Mammary epithelial cell (primary cell): Measurements from ENCODE around the gene QPCT.

Experiments
- CTCF ChIP-seq, 2 donors: IDR thresholded peaks in 1 of 2; conservative IDR thresholded peaks in 1 of 2; 2 replicates each; pipeline ENCODE4 v1.5.1; 2011 to 2012; ENCODE audit warnings: inconsistent platforms in 2 of 2, low read length in 2 of 2, mild to moderate bottlenecking in 2 of 2, control low read depth in 1 of 2, low read depth in 1 of 2; ENCODE audit not compliant: insufficient read depth in 1 of 2; ENCODE audit errors: extremely low read depth in 1 of 2
- EZH2 ChIP-seq: IDR thresholded peaks from 2 replicates; pipeline ENCODE4 v1.6.1; 2012; ENCODE audit warnings: low read length, inconsistent platforms, borderline replicate concordance

GRCh38 chr2:37297632-37298031 is 46.8 kb upstream of the QPCT start:
- TF ChIP-seq CTCF (conservative IDR thresholded peaks at IDR 0.05 in 1 of 2, IDR thresholded peaks at IDR 0.05 in 1 of 2; ENCODE audit: extremely low read depth in 1 of 2, insufficient read depth in 1 of 2, low read depth in 1 of 2, low read length in 2 of 2) (no peak), EZH2 (no peak)
